Measurements from ENCODE around the gene AGAP1. TPM values are rescaled to one million over a fixed set of nuclear protein-coding genes. Genes with fewer than 3 reads are reported as not detected.

The AGAP1 gene
- total and polyA plus RNA-seq, 2 donors (not counting 3 experiments of a cell fraction or from before 2014, with no cell fraction given), result 10.2 to 20.9 TPM

DNA sequence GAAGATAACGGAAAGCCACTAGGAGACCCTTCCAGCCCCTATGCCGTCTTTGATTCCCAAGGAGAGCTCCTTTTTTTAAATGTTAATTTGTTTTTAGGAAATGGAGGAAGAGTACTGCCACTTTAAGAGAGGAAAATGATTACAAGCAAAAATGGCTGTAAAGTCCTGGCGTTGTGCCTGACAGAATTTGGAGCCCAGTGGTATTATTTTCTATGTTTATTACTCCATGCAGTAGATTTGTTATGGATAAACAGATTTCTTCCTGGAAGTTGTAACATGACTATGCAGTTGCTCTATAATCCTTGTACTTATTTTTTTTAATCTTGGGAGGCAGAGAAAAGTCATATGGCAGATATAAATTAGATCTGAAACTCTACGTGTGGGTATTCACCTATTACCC is 533.0 kb downstream of the AGAP1 start:
- H3K9me3 ChIP-seq (replicated peaks; ENCODE audit: control insufficient read depth, insufficient read depth, low read length), result no peaks in the 10 kb centered on the region
- DNase-seq (ENCODE audit: low read depth, low spot score) (no peak), FAIRE-seq (no peak)
- no peak for TF ChIP-seq EZH2 (IDR thresholded peaks at IDR 0.05; ENCODE audit: borderline replicate concordance, low read depth, low read length, severe bottlenecking)
- TF ChIP-seq MYC (IDR thresholded peaks at IDR 0.05; ENCODE audit: low read depth, low read length), result no peak
- no peak for TF ChIP-seq POLR2A (IDR thresholded peaks at IDR 0.05; ENCODE audit: low read depth, low read length)
- no peak for TF ChIP-seq GATA2 (IDR thresholded peaks at IDR 0.05; ENCODE audit: insufficient read depth, insufficient read length, low read depth, low read length)
- TF ChIP-seq, protein P1, sequence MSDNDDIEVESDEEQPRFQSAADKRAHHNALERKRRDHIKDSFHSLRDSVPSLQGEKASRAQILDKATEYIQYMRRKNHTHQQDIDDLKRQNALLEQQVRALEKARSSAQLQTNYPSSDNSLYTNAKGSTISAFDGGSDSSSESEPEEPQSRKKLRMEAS (IDR thresholded peaks at IDR 0.05; ENCODE audit: insufficient read depth, insufficient read length), result no peak
- TF ChIP-seq JUN (IDR thresholded peaks at IDR 0.05; ENCODE audit: borderline replicate concordance, insufficient read depth, insufficient read length, low read depth), result no peak
- no peak for TF ChIP-seq POLR2AphosphoS5 (IDR thresholded peaks at IDR 0.05; ENCODE audit: insufficient read depth, low read depth, low read length)
- TF ChIP-seq, protein P2, sequence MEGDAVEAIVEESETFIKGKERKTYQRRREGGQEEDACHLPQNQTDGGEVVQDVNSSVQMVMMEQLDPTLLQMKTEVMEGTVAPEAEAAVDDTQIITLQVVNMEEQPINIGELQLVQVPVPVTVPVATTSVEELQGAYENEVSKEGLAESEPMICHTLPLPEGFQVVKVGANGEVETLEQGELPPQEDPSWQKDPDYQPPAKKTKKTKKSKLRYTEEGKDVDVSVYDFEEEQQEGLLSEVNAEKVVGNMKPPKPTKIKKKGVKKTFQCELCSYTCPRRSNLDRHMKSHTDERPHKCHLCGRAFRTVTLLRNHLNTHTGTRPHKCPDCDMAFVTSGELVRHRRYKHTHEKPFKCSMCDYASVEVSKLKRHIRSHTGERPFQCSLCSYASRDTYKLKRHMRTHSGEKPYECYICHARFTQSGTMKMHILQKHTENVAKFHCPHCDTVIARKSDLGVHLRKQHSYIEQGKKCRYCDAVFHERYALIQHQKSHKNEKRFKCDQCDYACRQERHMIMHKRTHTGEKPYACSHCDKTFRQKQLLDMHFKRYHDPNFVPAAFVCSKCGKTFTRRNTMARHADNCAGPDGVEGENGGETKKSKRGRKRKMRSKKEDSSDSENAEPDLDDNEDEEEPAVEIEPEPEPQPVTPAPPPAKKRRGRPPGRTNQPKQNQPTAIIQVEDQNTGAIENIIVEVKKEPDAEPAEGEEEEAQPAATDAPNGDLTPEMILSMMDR (IDR thresholded peaks at IDR 0.05; ENCODE audit: extremely low read depth in 1 of 2, insufficient read depth in 1 of 2, low read depth in 1 of 2, low read length in 2 of 2), result no peak
- no peak for TF ChIP-seq FOS (IDR thresholded peaks at IDR 0.05; ENCODE audit: borderline replicate concordance, insufficient read depth, low read length)
- no peak overlapping the region for H3K4me3 ChIP-seq (replicated peaks in 1 of 3; ENCODE audit: insufficient read depth in 1 of 3, low read depth in 1 of 3, low read length in 3 of 3)
- H3K4me1 ChIP-seq (ENCODE audit: control insufficient read depth, extremely low read depth, insufficient read depth, low read length), result no peaks in the 10 kb centered on the region
- H3K79me2 ChIP-seq (ENCODE audit: control insufficient read depth, insufficient read depth, low read length), result no peaks in the 10 kb centered on the region
- no peaks in the 10 kb centered on the region for H3K36me3 ChIP-seq (ENCODE audit: control insufficient read depth in 2 of 2, extremely low read depth in 1 of 2, insufficient read depth in 2 of 2, low read length in 2 of 2)
- H3K27me3 ChIP-seq (ENCODE audit: control insufficient read depth in 2 of 2, insufficient read depth in 2 of 2, low read length in 2 of 2), result no peaks in the 10 kb centered on the region
- POLR2A ChIA-PET, result no interaction called here
- no peaks in the 10 kb centered on the region for H4K20me1 ChIP-seq (replicated peaks; ENCODE audit: control insufficient read depth, extremely low read depth, insufficient read depth, low read length)
- CTCF ChIA-PET, result no interaction called here
- dilution Hi-C loops (cut with MboI; ENCODE audit: extremely low pct_ligation_motif_present, low sequenced_read_pairs), result no loop called here
- H3K4me2 ChIP-seq (ENCODE audit: insufficient read depth, low read length), result no peak overlapping the region
- intact Hi-C loops (cut with micrococcal nuclease), result no loop called here
- H3K9ac ChIP-seq (replicated peaks; ENCODE audit: extremely low read depth, insufficient read depth, low read length), result no peak overlapping the region
- no peaks in the 10 kb centered on the region for H3K9me1 ChIP-seq (replicated peaks; ENCODE audit: control insufficient read depth, extremely low read depth, insufficient read depth, low read length)
- no TSS peak for BruUV-seq (replicated peaks)
- no peak overlapping the region for H3K27ac ChIP-seq (ENCODE audit: insufficient read depth, low read depth, low read length)
- H2AFZ ChIP-seq (ENCODE audit: low read depth, low read length), result no peak overlapping the region

Data from endothelial cell of umbilical vein (primary cell).